Measurements from ENCODE around the gene ERCC2. TPM values are rescaled to one million over a fixed set of nuclear protein-coding genes. Genes with fewer than 3 reads are reported as not detected.

The ERCC2 gene
- total and polyA plus RNA-seq, 2 of the 8 experiments (the other 6 are each of a cell fraction or from before 2014, with no cell fraction given), result 107 to 117 TPM

- peaks cover 4% of the 10 kb centered on the region for H3K79me1 ChIP-seq (ENCODE audit: low read depth, low read length)
- 94% methylated on average over 16 of the region's 16 CpGs; no CpG with 5 or more reads in 1 of the 2 experiments for WGBS, 2 experiments (ENCODE audit: extremely low coverage in 1 of 2, insufficient coverage in 1 of 2, insufficient read length in 1 of 2, insufficient replicate concordance in 2 of 2, low coverage in 1 of 2, low lambda C conversion rate in 2 of 2, missing lambda C conversion rate in 1 of 2)
Measured at GRCh38 chr19:45362291-45362690, 8.1 kb downstream of the ERCC2 start.

More at GRCh38 chr19:45362291-45362690, 8.1 kb downstream of the ERCC2 start:
- Histone ChIP-seq H3K36me3 (ENCODE audit: control insufficient read depth in 2 of 4, insufficient read depth in 4 of 4, low read length in 3 of 4) (peaks cover 20 to 63% (median 39%) of the 10 kb centered on the region in 4 experiments), H2BK5ac (ENCODE audit: low read depth, low read length) (no peak overlapping the region), H4K91ac (replicated peaks; ENCODE audit: insufficient read length, low read length) (no peak overlapping the region), H3K27ac (ENCODE audit: low read depth, low read length) (no peak overlapping the region), H3K79me2 (ENCODE audit: control insufficient read depth in 1 of 2, insufficient read depth in 2 of 2, low read length in 2 of 2) (no peaks in the 10 kb centered on the region), H2AFZ (ENCODE audit: low read length) (no peak overlapping the region), H4K8ac (ENCODE audit: extremely low read depth, insufficient read depth, low read length) (peak overlapping the region; percentile 68; the same call in 1 of the 2 replicates), H3K18ac (ENCODE audit: extremely low read depth, low read length) (no peak overlapping the region), H2BK12ac (ENCODE audit: low read depth, low read length) (no peak overlapping the region), H2BK20ac (ENCODE audit: low read length) (0 out of 2 replicates have a peak overlapping the region, but pooled peaks have one; percentile 32), H3K23ac (ENCODE audit: insufficient read length) (no peak overlapping the region), H2BK15ac (ENCODE audit: low read length) (no peak overlapping the region), H3K9me3 (ENCODE audit: insufficient read depth in 2 of 2, low read depth in 1 of 2, low read length in 1 of 2) (no peaks in the 10 kb centered on the region), H3K27me3 (replicated peaks in 1 of 4; ENCODE audit: control insufficient read depth in 3 of 4, extremely low read depth in 1 of 4, insufficient read depth in 3 of 4, low read length in 3 of 4) (no peaks in the 10 kb centered on the region), H4K5ac (ENCODE audit: insufficient read length, low read depth, low read length) (no peak overlapping the region), H2AK5ac (ENCODE audit: low read depth, low read length) (no peak overlapping the region), H3K4me3 (ENCODE audit: extremely low read depth in 1 of 4, insufficient read depth in 2 of 4, low read depth in 3 of 4, low read length in 4 of 4) (no peak overlapping the region), H3K23me2 (ENCODE audit: low read depth, low read length) (no peaks in the 10 kb centered on the region), H3K14ac (ENCODE audit: insufficient read length) (no peak overlapping the region), H3K4ac (replicated peaks; ENCODE audit: insufficient read length, low read depth, low read length) (no peak overlapping the region), H3K56ac (replicated peaks; ENCODE audit: insufficient read length, low read depth, low read length) (no peak overlapping the region), H2BK120ac (replicated peaks; ENCODE audit: low read depth, low read length) (no peak overlapping the region), H4K20me1 (replicated peaks in 1 of 2; ENCODE audit: control insufficient read depth in 1 of 2, insufficient read depth in 2 of 2, low read length in 2 of 2) (peaks cover 0 to 22% of the 10 kb centered on the region in 2 experiments), H3K4me1 (replicated peaks in 1 of 4; ENCODE audit: control insufficient read depth in 3 of 4, insufficient read depth in 4 of 4, low read length in 3 of 4) (no peaks in the 10 kb centered on the region), H3K4me2 (ENCODE audit: insufficient read depth in 1 of 2, low read depth in 2 of 2, low read length in 2 of 2) (no peak overlapping the region), H3K9ac (replicated peaks in 1 of 4; ENCODE audit: extremely low read depth in 1 of 4, low read depth in 3 of 4, low read length in 3 of 4) (no peak overlapping the region)
- POLR2A ChIA-PET (ENCODE audit: partially characterized antibody), result interaction anchor here (1.0 to 4.9 kb wide), 8 partner anchors 8 to 283 kb away, joined by 3 to 25 read pairs (median 4); no protein-coding TSS in a partner anchor
- FAIRE-seq, result no peak
- TF ChIP-seq FOSL1 (IDR thresholded peaks at IDR 0.05; ENCODE audit: insufficient read depth, low read depth, low read length) (no peak), SIX5 (IDR thresholded peaks at IDR 0.05; ENCODE audit: low read depth, low read length) (no peak), PHF8 (conservative IDR thresholded peaks at IDR 0.05; ENCODE audit: low read depth, low read length) (no peak), RNF2 (IDR thresholded peaks at IDR 0.05; ENCODE audit: borderline replicate concordance, low read depth, low read length, missing control alignments, poor library complexity, severe bottlenecking) (no peak), BRCA1 (IDR thresholded peaks at IDR 0.05; ENCODE audit: low read depth, low read length) (no peak), ZNF274 (IDR thresholded peaks at IDR 0.05; ENCODE audit: borderline replicate concordance, extremely low read depth, low read length) (no peak), RXRA (IDR thresholded peaks at IDR 0.05; ENCODE audit: insufficient read depth, low read depth, low read length) (no peak), EZH2 (IDR thresholded peaks at IDR 0.05; ENCODE audit: low read depth, low read length, severe bottlenecking) (no peak), GABPA (IDR thresholded peaks at IDR 0.05; ENCODE audit: borderline replicate concordance, insufficient read depth, low read length) (no peak), SRF (IDR thresholded peaks at IDR 0.05; ENCODE audit: low read depth, low read length) (no peak), HDAC2 (IDR thresholded peaks at IDR 0.05; ENCODE audit: borderline replicate concordance in 1 of 2, low read depth in 2 of 2, low read length in 2 of 2) (no peak), SP2 (IDR thresholded peaks at IDR 0.05; ENCODE audit: low read length) (no peak)
- CTCF ChIA-PET (ENCODE audit: partially characterized antibody), result no interaction called here
- DNase-seq (ENCODE audit: low read depth in 1 of 2, low spot score in 2 of 2), result no peak
